HL-60/S4 treated with retinoic acid at 250 ng/mL for 4 days and 3 days (cell line): Measurements from ENCODE around the gene MUC12.
"Not testable (repeated sequence)": the region's sequence is repeated elsewhere in the genome, so short reads cannot be mapped to it uniquely, and the experiment has no call there.

Experiments
- in situ Hi-C: fragments of 300-500 bp; cut with MboI; formaldehyde crosslinking; loops from 2 replicates; pipeline ENCODE4 v1.7.0; 2022; ENCODE audit warnings: low sequenced_read_pairs

The MUC12 gene

GRCh38 chr7:100969066-100969615 lies at the start of gene MUC12:
Gene MUC12, plus strand, starts transcription at chr7:100969565. Its CDS starts 58 bp downstream, at chr7:100969623.
- in situ Hi-C loops: no loop called here

GRCh38 chr7:100919779-100920437 lies 49.5 kb upstream of the MUC12 start:
- in situ Hi-C loops: not testable (repeated sequence)

- in situ Hi-C loops: no loop called here
Observed at GRCh38 chr7:100921039-100921438, 48.3 kb upstream of the MUC12 start.

- in situ Hi-C loops: not testable (repeated sequence)
Observed at GRCh38 chr7:100923616-100924015, 45.7 kb upstream of the MUC12 start.

GRCh38 chr7:100929808-100930174 lies 39.6 kb upstream of the MUC12 start:
- in situ Hi-C loops: no loop called here

GRCh38 chr7:100933734-100934133 lies 35.6 kb upstream of the MUC12 start:
- in situ Hi-C loops: no loop called here

- in situ Hi-C loops: not testable (repeated sequence)
Observed at GRCh38 chr7:100935381-100935780, 34.0 kb upstream of the MUC12 start.

GRCh38 chr7:100936167-100936566 lies 33.2 kb upstream of the MUC12 start:
- in situ Hi-C loops: not testable (repeated sequence)

- in situ Hi-C loops: no loop called here
Observed at GRCh38 chr7:100942045-100942774, 27.2 kb upstream of the MUC12 start.

- in situ Hi-C loops: no loop called here
Observed at GRCh38 chr7:100943693-100944092, 25.7 kb upstream of the MUC12 start.

GRCh38 chr7:100944138-100944537 lies 25.2 kb upstream of the MUC12 start:
- in situ Hi-C loops: no loop called here

- in situ Hi-C loops: no loop called here
Observed at GRCh38 chr7:100946111-100946510, 23.3 kb upstream of the MUC12 start.

GRCh38 chr7:100946766-100947365 lies 22.5 kb upstream of the MUC12 start:
- in situ Hi-C loops: no loop called here

GRCh38 chr7:100947792-100948191 lies 21.6 kb upstream of the MUC12 start:
- in situ Hi-C loops: no loop called here

- in situ Hi-C loops: no loop called here
Observed at GRCh38 chr7:100949227-100949932, 20.0 kb upstream of the MUC12 start, which contains the start of gene MUC3A. Gene MUC3A, plus strand, starts transcription at chr7:100949534. Its CDS starts 91 bp downstream, at chr7:100949625.

- in situ Hi-C loops: no loop called here
Observed at GRCh38 chr7:100949933-100950443, 19.4 kb upstream of the MUC12 start.

- in situ Hi-C loops: no loop called here
Observed at GRCh38 chr7:100951172-100951571, 18.2 kb upstream of the MUC12 start.

GRCh38 chr7:100951888-100952560 lies 17.3 kb upstream of the MUC12 start:
- in situ Hi-C loops: no loop called here

- in situ Hi-C loops: no loop called here
Observed at GRCh38 chr7:100952641-100953040, 16.7 kb upstream of the MUC12 start.

GRCh38 chr7:100957832-100958421 lies 11.4 kb upstream of the MUC12 start:
- in situ Hi-C loops: no loop called here
